IMR-90 (cell line): ENCODE measurements around the gene ZNF555. TPM values are rescaled to one million over a fixed set of nuclear protein-coding genes. Genes with fewer than 3 reads are reported as not detected.

Source experiments
- ATAC-seq: fragments of 200-7000 bp; cut with Tn5 transposase; 2 replicates; pipeline ENCODE4 v1.9.1; 2020; ENCODE audit warnings: low read depth, mild to moderate bottlenecking, moderate library complexity
- BruUV-seq: library from RNA; stranded (reverse); fragments of 400-500 nt; replicated peaks from 2 replicates; lab custom pipeline; 2021; lab: Mats Ljungman, UMichigan
- CTCF ChIA-PET: fragments of 300-600 bp; formaldehyde crosslinking; extraction: SDS; loops from one replicate; lab custom pipeline; 2021; ENCODE audit warnings: antibody characterized with exemption; lab: Yijun Ruan, JAX
- POLR2A ChIA-PET: fragments of 300-600 bp; sonication (Branson Sonifier 250); formaldehyde crosslinking; loops from one replicate; lab custom pipeline; 2022; ENCODE audit warnings: antibody characterized with exemption; ENCODE audit not compliant: unreplicated experiment; lab: Charles Lee
- DNase-seq: peaks from one replicate; pipeline ENCODE4 v3.0.0; 2013
- H2AFZ ChIP-seq: replicated peaks from 2 replicates; pipeline ENCODE3; 2013; ENCODE audit warnings: low read length, mild to moderate bottlenecking; ENCODE audit not compliant: poor library complexity
- H2AK5ac ChIP-seq: 2 replicates; pipeline ENCODE4 v1.6.1; 2013; ENCODE audit warnings: low read depth, low read length, inconsistent platforms
- H2AK9ac ChIP-seq: replicated peaks from 2 replicates; pipeline ENCODE3; 2013; ENCODE audit warnings: mild to moderate bottlenecking, low read depth, low read length, moderate library complexity; ENCODE audit not compliant: poor library complexity
- H2BK120ac ChIP-seq: 2 replicates; pipeline ENCODE4 v1.6.1; 2013; ENCODE audit warnings: low read depth, low read length, inconsistent platforms
- H2BK15ac ChIP-seq: 3 replicates; pipeline ENCODE4 v1.6.1; 2013; ENCODE audit warnings: low read depth, low read length, inconsistent platforms
- H2BK20ac ChIP-seq: 2 replicates; pipeline ENCODE4 v1.6.1; 2013; ENCODE audit warnings: low read depth, mild to moderate bottlenecking, inconsistent platforms, low read length, moderate library complexity
- H2BK5ac ChIP-seq: 2 replicates; pipeline ENCODE4 v1.6.1; 2013; ENCODE audit warnings: mild to moderate bottlenecking, low read depth, low read length, inconsistent platforms; ENCODE audit not compliant: poor library complexity, severe bottlenecking
- H3K14ac ChIP-seq: replicated peaks from 2 replicates; pipeline ENCODE4 v1.6.1; 2013; ENCODE audit warnings: low read depth, low read length, inconsistent platforms
- H3K18ac ChIP-seq: 2 replicates; pipeline ENCODE4 v1.6.1; 2013; ENCODE audit warnings: low read depth, low read length, control low read depth
- H3K23ac ChIP-seq: 2 replicates; pipeline ENCODE4 v1.6.1; 2013; ENCODE audit warnings: low read depth, low read length, inconsistent platforms
- H3K27ac ChIP-seq: 2 replicates; pipeline ENCODE4 v1.5.1; 2013; ENCODE audit warnings: mild to moderate bottlenecking, control low read depth, low read length; ENCODE audit not compliant: insufficient read depth
- H3K27me3 ChIP-seq: 2 replicates; pipeline ENCODE4 v1.6.1; 2013; ENCODE audit warnings: low read length; ENCODE audit not compliant: control insufficient read depth, insufficient read depth
- H3K36me3 ChIP-seq: 2 replicates; pipeline ENCODE4 v1.6.1; 2013; ENCODE audit warnings: low read length, mixed read lengths; ENCODE audit not compliant: control insufficient read depth, insufficient read depth
- H3K4ac ChIP-seq: 2 replicates; pipeline ENCODE4 v1.6.1; 2013; ENCODE audit warnings: low read depth, low read length, inconsistent platforms
- H3K4me1 ChIP-seq: 2 replicates; pipeline ENCODE4 v1.6.1; 2013; ENCODE audit warnings: low read length, mixed read lengths; ENCODE audit not compliant: control insufficient read depth, insufficient read depth
- H3K4me2 ChIP-seq: 2 replicates; pipeline ENCODE4 v1.6.1; 2013; ENCODE audit warnings: low read depth, mild to moderate bottlenecking, control low read depth, low read length, moderate library complexity
- H3K4me3 ChIP-seq: 2 replicates; pipeline ENCODE4 v1.5.1; 2013; ENCODE audit warnings: low read depth, mild to moderate bottlenecking, control low read depth, low read length, moderate library complexity; ENCODE audit not compliant: insufficient read depth
- H3K56ac ChIP-seq: 2 replicates; pipeline ENCODE4 v1.6.1; 2013; ENCODE audit warnings: low read length, inconsistent platforms; ENCODE audit not compliant: insufficient read depth; ENCODE audit errors: extremely low read depth
- H3K79me1 ChIP-seq, 2 experiments: 2 replicates each; pipeline ENCODE4 v1.6.1; 2013; ENCODE audit warnings: low read length in 2 of 2, inconsistent platforms in 1 of 2, low read depth in 1 of 2
- H3K9ac ChIP-seq: 2 replicates; pipeline ENCODE4 v1.6.1; 2013; ENCODE audit warnings: low read depth, low read length, control low read depth
- H3K9me1 ChIP-seq: 2 replicates; pipeline ENCODE4 v1.6.1; 2013; ENCODE audit warnings: low read length, inconsistent platforms; ENCODE audit not compliant: insufficient read depth
- H3K9me3 ChIP-seq: 2 replicates; pipeline ENCODE4 v1.6.1; 2013; ENCODE audit warnings: low read length; ENCODE audit not compliant: control insufficient read depth, insufficient read depth
- H4K20me1 ChIP-seq: 2 replicates; pipeline ENCODE4 v1.6.1; 2013; ENCODE audit warnings: low read length, inconsistent platforms; ENCODE audit not compliant: insufficient read depth
- H4K5ac ChIP-seq: 2 replicates; pipeline ENCODE4 v1.6.1; 2013; ENCODE audit warnings: mild to moderate bottlenecking, low read depth, low read length, control low read depth
- H4K8ac ChIP-seq, 2 experiments: 2 replicates each; pipeline ENCODE4 v1.6.1; 2013; ENCODE audit warnings: low read depth in 2 of 2, low read length in 2 of 2, control low read depth in 1 of 2, inconsistent platforms in 1 of 2
- H4K91ac ChIP-seq: 2 replicates; pipeline ENCODE4 v1.6.1; 2013; ENCODE audit warnings: low read depth, low read length, inconsistent platforms; ENCODE audit not compliant: insufficient read depth
- CHD1 ChIP-seq: IDR thresholded peaks from 2 replicates; pipeline ENCODE4 v1.6.1; 2012; ENCODE audit warnings: low read depth, low read length, improper control_type of control experiment
- CTCF ChIP-seq: conservative IDR thresholded peaks from 2 replicates; pipeline ENCODE4 v1.5.1; 2012; ENCODE audit warnings: mild to moderate bottlenecking, low read depth, low read length, improper control_type of control experiment
- FOS ChIP-seq: fragments of 150-350 bp; IDR thresholded peaks from 2 replicates; pipeline ENCODE4 v1.6.1; 2016; ENCODE audit warnings: low read depth, low read length
- MXI1 ChIP-seq: IDR thresholded peaks from 2 replicates; pipeline ENCODE4 v1.6.1; 2012; ENCODE audit warnings: low read depth, mild to moderate bottlenecking, low read length, moderate library complexity, borderline replicate concordance
- POLR2A ChIP-seq: IDR thresholded peaks from 2 replicates; pipeline ENCODE4 v1.6.1; 2012; ENCODE audit warnings: mild to moderate bottlenecking, low read depth, low read length
- RAD21 ChIP-seq: IDR thresholded peaks from 2 replicates; pipeline ENCODE4 v1.6.1; 2012; ENCODE audit warnings: low read length, improper control_type of control experiment
- SMC3 ChIP-seq: fragments of 150-350 bp; IDR thresholded peaks from 2 replicates; pipeline ENCODE4 v1.6.1; 2016; ENCODE audit warnings: low read depth, mild to moderate bottlenecking, antibody characterized with exemption, low read length, moderate library complexity
- USF2 ChIP-seq: fragments of 150-350 bp; IDR thresholded peaks from 2 replicates; pipeline ENCODE4 v1.6.1; 2017; ENCODE audit warnings: mild to moderate bottlenecking, antibody characterized with exemption, low read length, low read depth
- WGBS, 2 experiments: methylation state at CpG; one replicate each; pipeline versions ENCODE4 v1.1.5 to v1.1.7; 2013; ENCODE audit warnings: missing lambda C conversion rate in 2 of 2; ENCODE audit not compliant: insufficient read length in 1 of 2; ENCODE audit errors: extremely low coverage in 2 of 2; 5-methylcytosine and 5-hydroxymethylcytosine counted together
- dilution Hi-C: fragments of 300-500 bp; cut with HindIII; formaldehyde crosslinking; loops from one replicate; pipeline ENCODE4 v1.14.3; 2018; ENCODE audit warnings: low sequenced_read_pairs; ENCODE audit not compliant: unreplicated experiment
- in situ Hi-C: fragments of 300-500 bp; cut with MboI; formaldehyde crosslinking; loops from 3 replicates; pipeline ENCODE4 v1.14.3; 2019; ENCODE audit warnings: low sequenced_read_pairs, inconsistent platforms, mixed read lengths
- intact Hi-C: fragments of 100-400 bp; cut with micrococcal nuclease; formaldehyde crosslinking; loops from 2 replicates; pipeline ENCODE4 v1.10.0; 2022
- polyA plus RNA-seq, 3 experiments: library from polyadenylated mRNA; depleted of rRNA; stranded (reverse); fragments of >200 nt; gene quantifications; 2 replicates each; pipeline ENCODE4 v1.2.3, GENCODE V29; 2012; ENCODE audit warnings: low replicate concordance in 1 of 3
- total RNA-seq: library from RNA; depleted of rRNA; stranded (reverse); fragments of >200 nt; gene quantifications from 2 replicates; pipeline ENCODE4 v1.2.3, GENCODE V29; 2012

ZNF555 gene
- total and polyA plus RNA-seq, 2 of the 4 experiments (the other 2 are of a cell fraction) = 2.8 to 9.7 TPM

- TF ChIP-seq CHD1 = no peak
- TF ChIP-seq MXI1 = no peak
- no peak for TF ChIP-seq RAD21
- TF ChIP-seq SMC3 = no peak
- no peak for TF ChIP-seq FOS
- no peak for TF ChIP-seq CTCF
- TF ChIP-seq USF2 = no peak
- no peak for TF ChIP-seq POLR2A
- Histone ChIP-seq H4K5ac (no peak overlapping the region), H3K4me3 (no peak overlapping the region), H3K27ac (no peak overlapping the region), H3K14ac (no peak overlapping the region), H3K18ac (no peak overlapping the region), H3K79me1 (no peaks in the 10 kb centered on the region), H2AK9ac (no peak overlapping the region), H3K9me3 (peaks cover 25% of the 10 kb centered on the region), H3K9me1 (no peaks in the 10 kb centered on the region), H3K36me3 (no peaks in the 10 kb centered on the region), H2BK15ac (no peak overlapping the region), H2BK5ac (no peak overlapping the region), H3K4ac (no peak overlapping the region), H2AK5ac (no peak overlapping the region), H2BK20ac (no peak overlapping the region), H2BK120ac (no peak overlapping the region), H4K8ac (no peak overlapping the region), H4K20me1 (no peaks in the 10 kb centered on the region), H3K4me1 (no peaks in the 10 kb centered on the region), H4K91ac (no peak overlapping the region), H3K27me3 (no peaks in the 10 kb centered on the region), H3K9ac (no peak overlapping the region), H2AFZ (no peak overlapping the region), H3K23ac (no peak overlapping the region), H3K56ac (no peak overlapping the region), H3K4me2 (no peak overlapping the region)
- no TSS peak for BruUV-seq
- in situ Hi-C loops (loop anchor here (10.0 kb wide), 1 partner anchor 199 kb away; no protein-coding TSS in a partner anchor), dilution Hi-C loops (no loop called here), intact Hi-C loops (no loop called here)
- DNase-seq (no peak), ATAC-seq (no peak)
- WGBS, 2 experiments = 67% methylated on average over 6 of the region's 10 CpGs; no CpG with 5 or more reads in 1 of the 2 experiments
- ChIA-PET POLR2A (no interaction called here), CTCF (interaction anchor here (0.6 kb wide), 1 partner anchor 232 kb away, joined by 3 read pairs; no protein-coding TSS in a partner anchor)
These were observed 22.5 kb downstream of the ZNF555 start for GRCh38 chr19:2863816-2864215.
